ENCODE results near the gene HTD2. TPM values are rescaled to one million over a fixed set of nuclear protein-coding genes. Genes with fewer than 3 reads are reported as not detected.
A peak's percentile ranks its signal among the peaks of the same experiment; 100 is the strongest.

HTD2 gene
- total RNA-seq, 2 experiments from 2014 or later: 7.6 to 9.5 TPM

DNA sequence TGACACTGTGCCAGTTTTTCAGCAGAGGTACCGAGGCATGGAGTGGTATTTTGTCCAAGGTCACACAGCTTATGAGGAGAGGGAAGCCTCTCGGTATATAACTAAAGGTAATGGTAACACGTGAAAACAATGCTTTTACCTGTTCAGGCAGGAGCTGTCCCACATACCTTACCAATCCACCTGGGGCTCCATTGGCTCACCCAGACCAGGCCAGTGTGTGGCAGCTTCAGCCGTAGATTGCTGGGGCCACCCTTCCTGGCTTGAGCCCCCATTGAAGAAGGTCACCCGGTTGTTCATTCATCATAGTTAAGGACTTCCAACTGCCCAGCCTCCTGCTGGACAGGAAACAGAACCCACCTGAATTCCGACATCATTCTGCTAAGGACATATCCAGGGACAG is 9.5 kb upstream of the HTD2 start:
- peaks cover 4% of the 10 kb centered on the region for H3K9me3 Mint-ChIP-seq
- CTCF ChIA-PET: interaction anchor here (1.7 kb wide), 1 partner anchor 10 kb away, joined by 7 read pairs; the partner anchor contains the start of genes HTD2 and RPP14
- intact Hi-C loops (cut with micrococcal nuclease): no loop called here
- no peaks in the 10 kb centered on the region for H3K4me1 Mint-ChIP-seq (ENCODE audit: low read depth)
- H3K27ac Mint-ChIP-seq: no peak overlapping the region
- H3K36me3 Mint-ChIP-seq: peaks cover 2% of the 10 kb centered on the region
- peaks cover 19% of the 10 kb centered on the region for H3K27me3 Mint-ChIP-seq
- DNase-seq: no peak
- H3K4me3 Mint-ChIP-seq: no peak overlapping the region
- POLR2A ChIA-PET: no interaction called here

GRCh38 chr3:58298190-58298589 is 8.1 kb upstream of the HTD2 start:
- H3K4me3 Mint-ChIP-seq: no peak overlapping the region
- no peaks in the 10 kb centered on the region for H3K4me1 Mint-ChIP-seq (ENCODE audit: low read depth)
- DNase-seq: no peak
- POLR2A ChIA-PET: no interaction called here
- intact Hi-C loops (cut with micrococcal nuclease): no loop called here
- peaks cover 19% of the 10 kb centered on the region for H3K27me3 Mint-ChIP-seq
- H3K9me3 Mint-ChIP-seq: peaks cover 4% of the 10 kb centered on the region
- H3K27ac Mint-ChIP-seq: no peak overlapping the region
- CTCF ChIA-PET: interaction anchor here (4.8 kb wide), 1 partner anchor 110 kb away, joined by 50 read pairs; no protein-coding TSS in a partner anchor
- peaks cover 2% of the 10 kb centered on the region for H3K36me3 Mint-ChIP-seq

DNA sequence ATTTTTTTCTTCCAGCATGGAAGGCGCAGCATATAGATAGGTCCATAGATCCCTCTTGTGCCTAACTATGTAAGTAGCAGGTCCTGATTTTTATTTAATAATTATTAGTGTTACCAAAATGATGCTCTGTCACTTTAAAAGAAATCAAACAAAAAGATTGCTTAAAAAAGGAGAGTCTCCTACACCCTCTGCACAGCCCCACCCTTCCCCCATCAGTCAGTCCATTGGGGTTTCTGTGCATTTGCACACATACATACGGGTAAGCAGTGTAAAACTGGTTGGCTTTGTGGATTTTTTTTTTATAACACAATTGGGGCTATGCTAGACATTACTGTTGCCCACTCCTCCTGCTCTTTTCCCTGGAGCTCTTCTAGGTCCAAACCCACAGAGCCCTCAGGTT is 7.2 kb upstream of the HTD2 start:
- H3K9me3 Mint-ChIP-seq: peaks cover 4% of the 10 kb centered on the region
- H3K27ac Mint-ChIP-seq: no peak overlapping the region
- intact Hi-C loops (cut with micrococcal nuclease): no loop called here
- no peak overlapping the region for H3K4me3 Mint-ChIP-seq
- ChIA-PET CTCF (interaction anchor here (4.8 kb wide), 1 partner anchor 111 kb away, joined by 50 read pairs; no protein-coding TSS in a partner anchor), POLR2A (no interaction called here)
- H3K4me1 Mint-ChIP-seq (ENCODE audit: low read depth): no peaks in the 10 kb centered on the region
- H3K36me3 Mint-ChIP-seq: peaks cover 1% of the 10 kb centered on the region
- peaks cover 19% of the 10 kb centered on the region for H3K27me3 Mint-ChIP-seq
- no peak for DNase-seq

- ChIA-PET POLR2A (no interaction called here), CTCF (interaction anchor here (0.8 to 4.8 kb wide), 5 partner anchors 61 to 115 kb away, joined by 3 to 50 read pairs (median 6); partner anchors contain the start of gene ABHD6)
- DNase-seq: no peak
- Mint-ChIP-seq H3K27me3 (peaks cover 19% of the 10 kb centered on the region), H3K9me3 (peaks cover 4% of the 10 kb centered on the region), H3K36me3 (no peaks in the 10 kb centered on the region), H3K4me3 (no peak overlapping the region), H3K4me1 (ENCODE audit: low read depth) (no peaks in the 10 kb centered on the region), H3K27ac (no peak overlapping the region)
- intact Hi-C loops (cut with micrococcal nuclease): loop anchor here (1.0 kb wide), 1 partner anchor 113 kb away; no protein-coding TSS in a partner anchor
These were observed 6.3 kb upstream of the HTD2 start for GRCh38 chr3:58299839-58300516.

GRCh38 chr3:58307639-58308215 is 1.4 kb downstream of the HTD2 start:
- ChIA-PET POLR2A (interaction anchor here (0.7 to 2.0 kb wide), 6 partner anchors 8 to 310 kb away, joined by 3 to 8 read pairs (median 4); partner anchors contain the start of gene PXK), CTCF (interaction anchor here (0.6 to 4.5 kb wide), 27 partner anchors 10 to 1136 kb away, joined by 3 to 56 read pairs (median 8); partner anchors contain the start of genes ACOX2, FLNB, KCTD6 and PDHB)
- Mint-ChIP-seq H3K27ac (peak overlapping the region; percentile 98), H3K9me3 (no peaks in the 10 kb centered on the region), H3K4me3 (peak overlapping the region; percentile 94), H3K27me3 (no peaks in the 10 kb centered on the region), H3K36me3 (peaks cover 21% of the 10 kb centered on the region), H3K4me1 (ENCODE audit: low read depth) (peaks cover 34% of the 10 kb centered on the region)
- peak; percentile 30 for DNase-seq
- intact Hi-C loops (cut with micrococcal nuclease): loop anchor here (1.0 to 2.0 kb wide), 3 partner anchors 121 to 323 kb away; partner anchors contain the start of gene PDHB

GRCh38 chr3:58308728-58309127 is 2.4 kb downstream of the HTD2 start:
- DNase-seq: no peak
- POLR2A ChIA-PET: no interaction called here
- H3K27me3 Mint-ChIP-seq: no peaks in the 10 kb centered on the region
- intact Hi-C loops (cut with micrococcal nuclease): no loop called here
- H3K36me3 Mint-ChIP-seq: peaks cover 27% of the 10 kb centered on the region
- H3K4me3 Mint-ChIP-seq: no peak overlapping the region
- H3K27ac Mint-ChIP-seq: peak overlapping the region; percentile 38
- no peaks in the 10 kb centered on the region for H3K9me3 Mint-ChIP-seq
- H3K4me1 Mint-ChIP-seq (ENCODE audit: low read depth): peaks cover 36% of the 10 kb centered on the region
- CTCF ChIA-PET: interaction anchor here (0.5 to 4.5 kb wide), 10 partner anchors 9 to 323 kb away, joined by 3 to 48 read pairs (median 13); no protein-coding TSS in a partner anchor

GRCh38 chr3:58317811-58318210 is 11.5 kb downstream of the HTD2 start:
- DNase-seq: no peak
- intact Hi-C loops (cut with micrococcal nuclease): no loop called here
- CTCF ChIA-PET: interaction anchor here (1.8 to 5.4 kb wide), 3 partner anchors 11 to 132 kb away, joined by 5 to 51 read pairs (median 46); partner anchors contain the start of genes HTD2 and RPP14
- H3K36me3 Mint-ChIP-seq: peaks cover 34% of the 10 kb centered on the region
- no peaks in the 10 kb centered on the region for H3K9me3 Mint-ChIP-seq
- no peaks in the 10 kb centered on the region for H3K27me3 Mint-ChIP-seq
- peaks cover 6% of the 10 kb centered on the region for H3K4me1 Mint-ChIP-seq (ENCODE audit: low read depth)
- H3K27ac Mint-ChIP-seq: peak overlapping the region; percentile 8
- H3K4me3 Mint-ChIP-seq: no peak overlapping the region
- POLR2A ChIA-PET: no interaction called here

- intact Hi-C loops (cut with micrococcal nuclease): loop anchor here (1.0 to 5.0 kb wide), 3 partner anchors 93 to 311 kb away; no protein-coding TSS in a partner anchor
- Mint-ChIP-seq H3K4me1 (ENCODE audit: low read depth) (peaks cover 37% of the 10 kb centered on the region), H3K36me3 (peaks cover 13% of the 10 kb centered on the region), H3K27ac (no peak overlapping the region), H3K4me3 (no peak overlapping the region), H3K27me3 (no peaks in the 10 kb centered on the region), H3K9me3 (no peaks in the 10 kb centered on the region)
- no peak for DNase-seq
- CTCF ChIA-PET: interaction anchor here (0.6 to 5.9 kb wide), 6 partner anchors 14 to 212 kb away, joined by 3 to 51 read pairs (median 10); partner anchors contain the start of genes HTD2, PDHB and RPP14
- POLR2A ChIA-PET: interaction anchor here (1.1 kb wide), 1 partner anchor 93 kb away, joined by 3 read pairs; no protein-coding TSS in a partner anchor
These were observed 15.5 kb downstream of the HTD2 start for GRCh38 chr3:58321791-58322190.

- Mint-ChIP-seq H3K27me3 (no peaks in the 10 kb centered on the region), H3K4me3 (no peak overlapping the region), H3K36me3 (peaks cover 9% of the 10 kb centered on the region), H3K27ac (no peak overlapping the region), H3K9me3 (no peaks in the 10 kb centered on the region), H3K4me1 (ENCODE audit: low read depth) (peaks cover 37% of the 10 kb centered on the region)
- DNase-seq: no peak
- intact Hi-C loops (cut with micrococcal nuclease): loop anchor here (5.0 kb wide), 1 partner anchor 310 kb away; no protein-coding TSS in a partner anchor
- POLR2A ChIA-PET: interaction anchor here (0.6 kb wide), 2 partner anchors 90 to 151 kb away, joined by 3 read pairs; no protein-coding TSS in a partner anchor
- CTCF ChIA-PET: interaction anchor here (1.0 to 5.9 kb wide), 3 partner anchors 15 to 211 kb away, joined by 4 to 48 read pairs (median 9); partner anchors contain the start of genes HTD2 and RPP14
These were observed 16.5 kb downstream of the HTD2 start for GRCh38 chr3:58322793-58323192.

GRCh38 chr3:58323529-58324390 is 17.4 kb downstream of the HTD2 start:
- peak overlapping the region; percentile 93 for H3K27ac Mint-ChIP-seq
- peaks cover 3% of the 10 kb centered on the region for H3K36me3 Mint-ChIP-seq
- peak overlapping the region; percentile 34 for H3K4me3 Mint-ChIP-seq
- intact Hi-C loops (cut with micrococcal nuclease): loop anchor here (1.0 to 5.0 kb wide), 5 partner anchors 12 to 309 kb away; partner anchors contain the start of genes HTD2, PDHB and RPP14
- H3K4me1 Mint-ChIP-seq (ENCODE audit: low read depth): peaks cover 37% of the 10 kb centered on the region
- H3K27me3 Mint-ChIP-seq: no peaks in the 10 kb centered on the region
- no peaks in the 10 kb centered on the region for H3K9me3 Mint-ChIP-seq
- DNase-seq: peak; percentile 29
- ChIA-PET CTCF (interaction anchor here (1.0 to 5.9 kb wide), 5 partner anchors 10 to 210 kb away, joined by 3 to 48 read pairs (median 5); partner anchors contain the start of genes HTD2, KCTD6 and RPP14), POLR2A (interaction anchor here (0.6 to 2.6 kb wide), 3 partner anchors 11 to 97 kb away, joined by 3 to 20 read pairs (median 4); partner anchors contain the start of genes HTD2 and RPP14)

Data from activated CD4-positive, alpha-beta memory T cell treated with anti-CD3 and anti-CD28 coated beads for 36 hours (primary cell).